ENCODE measurements around the gene PTPRT.

Gene PTPRT

DNA sequence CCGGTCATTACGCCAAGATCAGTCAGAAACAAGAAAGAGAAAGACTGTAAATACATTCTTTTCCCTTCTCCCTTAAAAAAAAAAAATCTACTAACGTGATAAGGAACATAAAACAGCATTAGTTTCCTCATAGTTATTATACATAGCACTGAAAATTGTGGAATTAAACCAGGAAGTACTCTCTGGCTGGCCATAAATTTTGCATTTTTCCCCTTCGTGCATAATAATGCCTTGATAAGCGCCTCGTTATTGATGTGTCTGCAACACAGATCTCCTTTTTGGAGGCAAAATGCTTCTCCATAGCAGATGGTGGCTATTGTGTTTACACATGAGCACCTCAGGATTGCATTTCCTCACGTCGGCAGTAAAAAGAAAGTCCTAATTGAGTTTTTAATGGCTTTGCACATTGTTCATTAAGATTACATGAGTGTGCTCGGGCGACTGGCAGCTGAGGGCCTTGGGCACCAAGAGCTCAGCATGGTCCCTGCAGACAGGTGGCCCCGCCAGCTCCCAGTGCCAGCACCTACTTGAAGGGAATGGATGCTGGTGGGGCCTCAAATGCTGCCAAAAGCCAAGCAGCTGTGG lies 394.5 kb downstream of the PTPRT start:
- H3K4me3 ChIP-seq (ENCODE audit: low read length), result no peak overlapping the region
- DNase-seq (ENCODE audit: low read depth), result no peak
- TF ChIP-seq, protein P1, sequence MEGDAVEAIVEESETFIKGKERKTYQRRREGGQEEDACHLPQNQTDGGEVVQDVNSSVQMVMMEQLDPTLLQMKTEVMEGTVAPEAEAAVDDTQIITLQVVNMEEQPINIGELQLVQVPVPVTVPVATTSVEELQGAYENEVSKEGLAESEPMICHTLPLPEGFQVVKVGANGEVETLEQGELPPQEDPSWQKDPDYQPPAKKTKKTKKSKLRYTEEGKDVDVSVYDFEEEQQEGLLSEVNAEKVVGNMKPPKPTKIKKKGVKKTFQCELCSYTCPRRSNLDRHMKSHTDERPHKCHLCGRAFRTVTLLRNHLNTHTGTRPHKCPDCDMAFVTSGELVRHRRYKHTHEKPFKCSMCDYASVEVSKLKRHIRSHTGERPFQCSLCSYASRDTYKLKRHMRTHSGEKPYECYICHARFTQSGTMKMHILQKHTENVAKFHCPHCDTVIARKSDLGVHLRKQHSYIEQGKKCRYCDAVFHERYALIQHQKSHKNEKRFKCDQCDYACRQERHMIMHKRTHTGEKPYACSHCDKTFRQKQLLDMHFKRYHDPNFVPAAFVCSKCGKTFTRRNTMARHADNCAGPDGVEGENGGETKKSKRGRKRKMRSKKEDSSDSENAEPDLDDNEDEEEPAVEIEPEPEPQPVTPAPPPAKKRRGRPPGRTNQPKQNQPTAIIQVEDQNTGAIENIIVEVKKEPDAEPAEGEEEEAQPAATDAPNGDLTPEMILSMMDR (conservative IDR thresholded peaks at IDR 0.05; ENCODE audit: low read length), result no peak

DNA sequence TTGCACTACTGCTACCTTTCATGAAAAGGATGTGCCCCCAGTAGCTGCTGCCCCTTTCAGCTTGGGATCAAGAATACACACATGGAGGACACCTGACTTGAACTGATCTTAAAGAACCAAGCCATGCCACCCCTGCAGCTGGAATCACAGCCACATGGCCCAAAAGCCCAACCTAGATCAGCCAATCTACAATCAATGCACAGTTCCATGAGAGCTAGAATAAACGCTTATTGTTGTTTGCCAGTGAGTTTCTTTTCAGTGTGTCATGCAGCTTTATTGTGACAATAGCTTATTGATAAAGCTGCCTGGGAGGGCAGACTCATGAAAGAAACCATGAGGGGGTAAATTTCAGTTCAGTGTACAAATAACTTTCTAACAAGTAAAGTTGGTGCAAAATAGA lies 397.7 kb downstream of the PTPRT start:
- H3K4me3 ChIP-seq (ENCODE audit: low read length), result no peak overlapping the region
- TF ChIP-seq, protein P1 (conservative IDR thresholded peaks at IDR 0.05; ENCODE audit: low read length), result no peak
- no peak for DNase-seq (ENCODE audit: low read depth)

GRCh38 chr20:42790111-42790510 lies 399.6 kb downstream of the PTPRT start:
- TF ChIP-seq, protein P1 (conservative IDR thresholded peaks at IDR 0.05; ENCODE audit: low read length), result no peak
- no peak overlapping the region for H3K4me3 ChIP-seq (ENCODE audit: low read length)
- DNase-seq (ENCODE audit: low read depth), result no peak

- TF ChIP-seq, protein P1 (conservative IDR thresholded peaks at IDR 0.05; ENCODE audit: low read length), result no peak
- H3K4me3 ChIP-seq (ENCODE audit: low read length), result no peak overlapping the region
- DNase-seq (ENCODE audit: low read depth), result no peak
These were observed 401.0 kb downstream of the PTPRT start for GRCh38 chr20:42788707-42789106.

DNA sequence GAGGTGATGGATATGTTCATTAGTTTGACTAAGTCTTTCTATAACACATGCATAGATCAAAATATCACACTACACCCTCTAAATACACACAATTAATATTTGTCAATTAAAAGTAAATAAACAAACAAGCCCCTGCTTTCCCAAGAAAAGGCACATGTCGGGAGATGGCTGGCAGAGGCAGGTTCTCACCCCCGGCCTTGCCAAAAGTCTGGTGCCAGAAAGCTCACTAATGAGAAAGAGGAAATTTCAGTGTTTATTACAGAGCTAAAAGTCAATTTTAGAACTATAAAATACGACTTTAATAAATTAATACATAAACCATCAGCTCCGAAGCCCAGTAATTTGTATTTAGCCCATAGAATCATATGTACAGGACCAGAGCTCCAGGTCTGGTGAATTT lies 404.7 kb downstream of the PTPRT start:
- no peak overlapping the region for H3K4me3 ChIP-seq (ENCODE audit: low read length)
- no peak for DNase-seq (ENCODE audit: low read depth)
- TF ChIP-seq, protein P1 (conservative IDR thresholded peaks at IDR 0.05; ENCODE audit: low read length), result no peak

DNA sequence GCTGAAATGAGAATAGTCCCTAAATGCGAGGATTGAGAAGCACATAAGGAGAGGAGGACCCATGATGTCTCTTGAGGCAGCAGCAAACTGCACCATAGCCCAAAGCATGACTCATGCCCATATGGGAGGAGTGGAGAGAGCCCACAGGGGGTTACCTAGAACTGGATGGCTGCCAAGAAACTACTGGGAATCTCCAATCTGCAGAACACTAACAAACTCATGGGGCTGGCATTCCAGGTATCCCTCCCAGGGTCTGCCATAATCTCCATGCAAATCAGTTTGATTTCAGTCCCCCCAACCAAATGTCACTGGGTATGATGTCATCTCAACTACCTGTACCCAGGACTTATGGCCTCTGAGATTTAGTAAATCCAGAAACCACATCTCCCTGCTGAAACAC lies 410.5 kb downstream of the PTPRT start:
- TF ChIP-seq, protein P1 (conservative IDR thresholded peaks at IDR 0.05; ENCODE audit: low read length), result no peak
- no peak overlapping the region for H3K4me3 ChIP-seq (ENCODE audit: low read length)
- no peak for DNase-seq (ENCODE audit: low read depth)

DNA sequence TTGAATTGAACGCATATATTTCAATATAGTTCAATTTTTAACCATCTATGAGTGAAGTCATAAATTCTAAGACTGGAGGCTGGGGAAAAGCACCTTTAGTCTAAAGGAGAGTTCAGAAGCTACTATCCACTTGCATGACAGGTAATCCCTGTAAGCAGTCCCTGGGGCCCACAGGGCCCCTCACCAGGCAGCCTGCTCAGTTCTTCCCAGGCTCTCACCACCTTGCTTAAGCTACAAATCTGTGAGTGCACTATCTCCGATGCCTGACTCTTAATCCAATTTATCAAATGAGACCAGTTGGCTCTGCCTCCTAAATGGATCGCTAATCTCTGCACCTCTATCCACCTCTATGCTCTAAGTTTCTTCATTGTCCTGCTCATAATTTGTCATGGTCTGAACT lies 413.8 kb downstream of the PTPRT start:
- TF ChIP-seq, protein P1 (conservative IDR thresholded peaks at IDR 0.05; ENCODE audit: low read length), result no peak
- no peak for DNase-seq (ENCODE audit: low read depth)
- no peak overlapping the region for H3K4me3 ChIP-seq (ENCODE audit: low read length)

All from AG10803 (cell line).